SK-N-SH treated with all-trans-retinoic acid at 6 μM for 48 hours (cell line): Measurements from ENCODE around the gene PSAP.

Source experiments
- ATAC-seq: fragments of 200-7000 bp; cut with Tn5 transposase; 3 replicates; pipeline ENCODE4 v1.9.1; 2020; ENCODE audit warnings: mild to moderate bottlenecking, moderate library complexity
- ARNTL ChIP-seq: fragments of 450-650 bp; formaldehyde crosslinking; IDR thresholded peaks from 2 replicates; pipeline ENCODE4 v1.5.0; 2020; ENCODE audit warnings: low read depth, mild to moderate bottlenecking, moderate library complexity, borderline replicate concordance
- BACH2 ChIP-seq: fragments of 250-450 bp; sonication (Bioruptor Pico); IDR thresholded peaks from 2 replicates; pipeline ENCODE4 v1.9.0; 2021; ENCODE audit warnings: mild to moderate bottlenecking, borderline replicate concordance
- CSDC2 ChIP-seq: fragments of 250-450 bp; sonication (Bioruptor Pico); IDR thresholded peaks from 2 replicates; pipeline ENCODE4 v1.5.0; 2020; ENCODE audit warnings: mild to moderate bottlenecking, moderate library complexity
- CSRNP3 ChIP-seq: fragments of 250-450 bp; sonication (Bioruptor Pico); IDR thresholded peaks from 2 replicates; pipeline ENCODE4 v1.5.1; 2021; ENCODE audit warnings: mild to moderate bottlenecking, moderate library complexity
- ESRRG ChIP-seq: fragments of 250-450 bp; sonication (Bioruptor Pico); IDR thresholded peaks from 2 replicates; pipeline ENCODE4 v1.6.1; 2021; ENCODE audit warnings: mild to moderate bottlenecking
- GLIS3 ChIP-seq: fragments of 250-450 bp; sonication (Bioruptor Pico); IDR thresholded peaks from 2 replicates; pipeline ENCODE4 v1.5.0; 2020; ENCODE audit warnings: mild to moderate bottlenecking, moderate library complexity
- ISL1 ChIP-seq: fragments of 250-450 bp; sonication (Bioruptor Pico); IDR thresholded peaks from 2 replicates; pipeline ENCODE4 v2.1.2; 2022; ENCODE audit warnings: mild to moderate bottlenecking, moderate library complexity
- OSR1 ChIP-seq: fragments of 250-450 bp; sonication (Bioruptor Pico); IDR thresholded peaks from 2 replicates; pipeline ENCODE4 v1.8.0; 2022; ENCODE audit warnings: moderate library complexity, mild to moderate bottlenecking, inconsistent platforms
- PATZ1 ChIP-seq: fragments of 250-450 bp; sonication (Bioruptor Pico); IDR thresholded peaks from 2 replicates; pipeline ENCODE4 v1.8.0; 2020; ENCODE audit warnings: mild to moderate bottlenecking, moderate library complexity, borderline replicate concordance
- POU6F1 ChIP-seq: fragments of 250-450 bp; sonication (Bioruptor Pico); IDR thresholded peaks from 2 replicates; pipeline ENCODE4 v1.8.0; 2021; ENCODE audit warnings: low read depth, mild to moderate bottlenecking, moderate library complexity, borderline replicate concordance
- PPARA ChIP-seq: fragments of 250-450 bp; sonication (Bioruptor Pico); IDR thresholded peaks from 2 replicates; pipeline ENCODE4 v1.5.0; 2020; ENCODE audit warnings: mild to moderate bottlenecking, borderline replicate concordance
- RARB ChIP-seq: fragments of 250-450 bp; sonication (Bioruptor Pico); IDR thresholded peaks from 2 replicates; pipeline ENCODE4 v1.8.0; 2021; ENCODE audit warnings: mild to moderate bottlenecking, moderate library complexity
- SNAI2 ChIP-seq: fragments of 250-450 bp; sonication (Bioruptor Pico); IDR thresholded peaks from 2 replicates; pipeline ENCODE4 v1.5.0; 2020; ENCODE audit warnings: mild to moderate bottlenecking, moderate library complexity
- TCF4 ChIP-seq: fragments of 250-450 bp; sonication (Bioruptor Pico); IDR thresholded peaks from 2 replicates; pipeline ENCODE4 v1.8.0; 2021; ENCODE audit warnings: mild to moderate bottlenecking, moderate library complexity, borderline replicate concordance
- TOX ChIP-seq: fragments of 250-450 bp; sonication (Bioruptor Pico); IDR thresholded peaks from 2 replicates; pipeline ENCODE4 v1.8.0; 2021; ENCODE audit warnings: mild to moderate bottlenecking, moderate library complexity, borderline replicate concordance
- ZFP3 ChIP-seq: fragments of 250-450 bp; sonication (Bioruptor Pico); IDR thresholded peaks from 2 replicates; pipeline ENCODE4 v1.5.0; 2020; ENCODE audit warnings: mild to moderate bottlenecking, moderate library complexity
- ZFP30 ChIP-seq: fragments of 450-650 bp; formaldehyde crosslinking; IDR thresholded peaks from 2 replicates; pipeline ENCODE4 v1.5.0; 2022; ENCODE audit warnings: mild to moderate bottlenecking, moderate library complexity
- ZNF565 ChIP-seq: fragments of 450-650 bp; formaldehyde crosslinking; conservative IDR thresholded peaks from 2 replicates; pipeline ENCODE4 v1.5.0; 2020; ENCODE audit warnings: low read depth, mild to moderate bottlenecking, moderate library complexity
- ZNF8 ChIP-seq: fragments of 450-650 bp; formaldehyde crosslinking; IDR thresholded peaks from 2 replicates; pipeline ENCODE4 v1.5.0; 2020; ENCODE audit warnings: mild to moderate bottlenecking, moderate library complexity
- TF ChIP-seq, protein P1 (sequence below): fragments of 250-450 bp; sonication (Bioruptor Pico); IDR thresholded peaks from 2 replicates; pipeline ENCODE4 v1.5.1; 2020; ENCODE audit warnings: low read depth, mild to moderate bottlenecking, moderate library complexity
- TF ChIP-seq, protein P2 (sequence below): fragments of 250-450 bp; sonication (Bioruptor Pico); IDR thresholded peaks from 2 replicates; pipeline ENCODE4 v1.5.0; 2020; ENCODE audit warnings: mild to moderate bottlenecking, moderate library complexity

The PSAP gene

DNA sequence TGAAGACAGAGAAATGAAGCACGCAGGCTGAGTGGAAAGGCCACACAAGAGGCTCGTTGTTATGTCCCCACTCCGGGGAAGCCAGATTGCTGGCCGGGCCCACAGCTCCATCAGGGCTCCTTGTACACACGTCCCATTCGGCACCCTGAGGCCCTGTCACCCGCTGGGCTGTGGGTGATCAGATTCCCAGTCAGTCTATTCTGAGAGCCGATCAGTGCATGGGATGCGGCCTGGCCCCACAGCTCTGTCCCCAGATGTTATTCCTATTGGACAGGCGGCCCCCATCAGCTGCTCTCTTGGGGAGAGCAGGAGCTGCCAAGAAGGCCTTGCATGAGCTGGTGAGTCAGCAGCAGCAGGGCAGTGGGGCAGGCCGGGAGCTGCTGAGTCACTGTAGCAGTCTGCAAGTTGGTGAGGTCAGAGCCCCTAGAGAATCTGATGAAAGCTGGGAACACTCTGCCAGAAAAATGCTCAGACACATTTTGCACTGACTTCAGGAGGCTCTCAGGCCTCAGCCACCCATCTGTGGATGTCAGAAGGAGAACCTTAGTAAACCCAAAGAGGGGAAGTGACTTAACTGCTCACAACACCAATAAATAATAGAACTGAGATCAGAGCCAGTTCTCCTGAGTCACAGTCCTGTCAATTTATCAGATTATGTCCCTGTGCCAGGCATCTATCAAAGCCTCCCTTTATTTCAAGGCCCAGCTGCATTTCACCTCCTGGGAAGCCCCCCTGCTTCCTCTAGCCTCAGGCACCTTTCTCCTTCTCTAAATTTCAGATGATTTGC lies 9.4 kb upstream of the PSAP start (continued):
- TF ChIP-seq ZFP3 (peak; percentile 26; the same call in 1 of the 2 replicates), PPARA (CRISPR knock-in tag) (no peak), BACH2 (CRISPR knock-in tag) (peak; percentile 97; the same call in 1 of the 2 replicates), ISL1 (CRISPR knock-in tag) (no peak; the same call in 1 of the 2 replicates), RARB (CRISPR knock-in tag) (no peak), SNAI2 (no peak), ZNF565 (CRISPR knock-in tag) (no peak), CSRNP3 (CRISPR knock-in tag) (no peak), ZNF8 (0 out of 2 replicates have a peak, but pooled peaks have one; percentile 5), CSDC2 (CRISPR knock-in tag) (no peak)
- TF ChIP-seq, protein P1, sequence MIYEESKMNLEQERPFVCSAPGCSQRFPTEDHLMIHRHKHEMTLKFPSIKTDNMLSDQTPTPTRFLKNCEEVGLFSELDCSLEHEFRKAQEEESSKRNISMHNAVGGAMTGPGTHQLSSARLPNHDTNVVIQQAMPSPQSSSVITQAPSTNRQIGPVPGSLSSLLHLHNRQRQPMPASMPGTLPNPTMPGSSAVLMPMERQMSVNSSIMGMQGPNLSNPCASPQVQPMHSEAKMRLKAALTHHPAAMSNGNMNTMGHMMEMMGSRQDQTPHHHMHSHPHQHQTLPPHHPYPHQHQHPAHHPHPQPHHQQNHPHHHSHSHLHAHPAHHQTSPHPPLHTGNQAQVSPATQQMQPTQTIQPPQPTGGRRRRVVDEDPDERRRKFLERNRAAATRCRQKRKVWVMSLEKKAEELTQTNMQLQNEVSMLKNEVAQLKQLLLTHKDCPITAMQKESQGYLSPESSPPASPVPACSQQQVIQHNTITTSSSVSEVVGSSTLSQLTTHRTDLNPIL (CRISPR knock-in tag), result peak; percentile 26; the same call in 1 of the 2 replicates
- TF ChIP-seq, all 23 proteins: peak for 6

DNA sequence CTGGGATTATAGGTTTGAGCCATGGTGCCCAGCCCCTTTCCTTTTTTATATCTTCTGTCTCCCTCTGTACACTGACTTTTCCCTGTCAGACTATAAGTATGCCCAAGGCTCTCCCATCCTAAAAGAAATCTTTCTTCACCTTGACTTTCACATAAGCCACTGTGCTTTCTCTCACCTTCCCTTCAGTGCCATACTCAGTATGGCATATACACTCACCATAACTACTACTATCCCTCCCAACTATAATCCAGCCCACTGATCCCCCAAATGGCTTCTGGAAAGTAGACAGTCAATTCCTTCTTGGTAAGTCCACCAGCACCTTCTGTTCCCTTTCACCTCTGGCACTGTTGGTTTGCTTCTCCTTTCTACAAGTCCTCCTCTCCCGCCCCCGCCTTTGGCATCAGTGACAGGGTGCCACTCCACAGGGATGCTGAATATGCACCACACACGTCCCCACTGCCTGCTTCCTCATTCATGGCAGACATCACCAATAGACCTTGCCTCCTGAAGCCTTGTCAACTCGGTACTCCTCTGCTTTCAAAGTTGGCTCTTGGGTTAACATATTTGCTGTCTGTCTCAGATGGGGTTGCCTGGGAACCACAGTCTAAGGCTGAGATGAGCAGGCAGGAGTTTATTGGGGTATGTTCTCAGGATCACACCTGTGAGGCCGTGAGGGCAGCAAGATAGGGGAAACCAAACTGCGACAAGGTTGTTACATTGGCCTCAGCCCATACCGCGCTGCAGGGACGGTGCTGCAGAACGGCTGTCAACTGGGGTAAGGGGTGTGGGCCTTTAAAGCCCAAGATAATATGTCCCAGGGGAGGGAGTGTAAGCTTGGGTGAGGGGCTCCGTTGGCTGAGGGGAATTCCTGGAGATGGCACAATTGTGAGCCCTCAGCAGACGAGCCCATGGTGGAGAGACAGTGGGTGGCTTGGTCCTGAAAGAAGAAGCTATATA lies 7.2 kb upstream of the PSAP start:
- TF ChIP-seq, protein P1 (CRISPR knock-in tag), result no peak
- TF ChIP-seq SNAI2, result no peak
- no peak for TF ChIP-seq OSR1
- TF ChIP-seq ZFP3, result no peak
- no peak for TF ChIP-seq POU6F1 (CRISPR knock-in tag)
- no peak for TF ChIP-seq TOX
- no peak for ATAC-seq

GRCh38 chr10:71856619-71857018 lies 5.6 kb upstream of the PSAP start:
- TF ChIP-seq ARNTL (no peak), BACH2 (CRISPR knock-in tag) (no peak), POU6F1 (CRISPR knock-in tag) (no peak), ZFP30 (CRISPR knock-in tag) (no peak), OSR1 (no peak), RARB (CRISPR knock-in tag) (no peak), TCF4 (no peak), PATZ1 (CRISPR knock-in tag) (no peak), ESRRG (CRISPR knock-in tag) (no peak), SNAI2 (no peak), CSDC2 (CRISPR knock-in tag) (no peak), GLIS3 (no peak), ISL1 (CRISPR knock-in tag) (no peak), ZNF565 (CRISPR knock-in tag) (no peak)
- TF ChIP-seq, protein P2, sequence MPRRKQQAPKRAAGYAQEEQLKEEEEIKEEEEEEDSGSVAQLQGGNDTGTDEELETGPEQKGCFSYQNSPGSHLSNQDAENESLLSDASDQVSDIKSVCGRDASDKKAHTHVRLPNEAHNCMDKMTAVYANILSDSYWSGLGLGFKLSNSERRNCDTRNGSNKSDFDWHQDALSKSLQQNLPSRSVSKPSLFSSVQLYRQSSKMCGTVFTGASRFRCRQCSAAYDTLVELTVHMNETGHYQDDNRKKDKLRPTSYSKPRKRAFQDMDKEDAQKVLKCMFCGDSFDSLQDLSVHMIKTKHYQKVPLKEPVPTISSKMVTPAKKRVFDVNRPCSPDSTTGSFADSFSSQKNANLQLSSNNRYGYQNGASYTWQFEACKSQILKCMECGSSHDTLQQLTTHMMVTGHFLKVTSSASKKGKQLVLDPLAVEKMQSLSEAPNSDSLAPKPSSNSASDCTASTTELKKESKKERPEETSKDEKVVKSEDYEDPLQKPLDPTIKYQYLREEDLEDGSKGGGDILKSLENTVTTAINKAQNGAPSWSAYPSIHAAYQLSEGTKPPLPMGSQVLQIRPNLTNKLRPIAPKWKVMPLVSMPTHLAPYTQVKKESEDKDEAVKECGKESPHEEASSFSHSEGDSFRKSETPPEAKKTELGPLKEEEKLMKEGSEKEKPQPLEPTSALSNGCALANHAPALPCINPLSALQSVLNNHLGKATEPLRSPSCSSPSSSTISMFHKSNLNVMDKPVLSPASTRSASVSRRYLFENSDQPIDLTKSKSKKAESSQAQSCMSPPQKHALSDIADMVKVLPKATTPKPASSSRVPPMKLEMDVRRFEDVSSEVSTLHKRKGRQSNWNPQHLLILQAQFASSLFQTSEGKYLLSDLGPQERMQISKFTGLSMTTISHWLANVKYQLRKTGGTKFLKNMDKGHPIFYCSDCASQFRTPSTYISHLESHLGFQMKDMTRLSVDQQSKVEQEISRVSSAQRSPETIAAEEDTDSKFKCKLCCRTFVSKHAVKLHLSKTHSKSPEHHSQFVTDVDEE (CRISPR knock-in tag), result no peak
- ATAC-seq, result no peak
